ENCODE measurements around the gene KCNQ2. TPM values are rescaled to one million over a fixed set of nuclear protein-coding genes. Genes with fewer than 3 reads are reported as not detected.

KCNQ2 gene
- total RNA-seq, 1 donor from 2014 or later, result not detected

DNA sequence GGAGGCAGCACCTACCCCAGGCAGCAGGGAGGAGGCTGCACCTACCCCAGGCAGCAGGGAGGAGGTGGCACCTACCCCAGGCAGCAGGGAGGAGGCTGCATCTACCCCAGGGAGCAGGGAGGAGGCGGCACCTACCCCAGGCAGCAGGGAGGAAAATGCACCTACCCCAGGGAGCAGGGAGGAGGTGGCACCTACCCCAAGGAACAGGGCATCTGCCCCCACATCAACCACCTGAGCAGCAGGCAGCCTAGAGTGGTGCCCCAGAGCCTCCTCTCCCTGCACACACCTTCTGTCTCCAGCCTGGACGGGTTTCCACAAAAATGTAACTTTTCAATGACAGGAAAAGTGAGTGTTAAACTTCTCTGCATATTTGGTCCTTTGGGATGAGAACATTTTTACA, 10.2 kb downstream of the KCNQ2 start:
- TF ChIP-seq, protein P1, sequence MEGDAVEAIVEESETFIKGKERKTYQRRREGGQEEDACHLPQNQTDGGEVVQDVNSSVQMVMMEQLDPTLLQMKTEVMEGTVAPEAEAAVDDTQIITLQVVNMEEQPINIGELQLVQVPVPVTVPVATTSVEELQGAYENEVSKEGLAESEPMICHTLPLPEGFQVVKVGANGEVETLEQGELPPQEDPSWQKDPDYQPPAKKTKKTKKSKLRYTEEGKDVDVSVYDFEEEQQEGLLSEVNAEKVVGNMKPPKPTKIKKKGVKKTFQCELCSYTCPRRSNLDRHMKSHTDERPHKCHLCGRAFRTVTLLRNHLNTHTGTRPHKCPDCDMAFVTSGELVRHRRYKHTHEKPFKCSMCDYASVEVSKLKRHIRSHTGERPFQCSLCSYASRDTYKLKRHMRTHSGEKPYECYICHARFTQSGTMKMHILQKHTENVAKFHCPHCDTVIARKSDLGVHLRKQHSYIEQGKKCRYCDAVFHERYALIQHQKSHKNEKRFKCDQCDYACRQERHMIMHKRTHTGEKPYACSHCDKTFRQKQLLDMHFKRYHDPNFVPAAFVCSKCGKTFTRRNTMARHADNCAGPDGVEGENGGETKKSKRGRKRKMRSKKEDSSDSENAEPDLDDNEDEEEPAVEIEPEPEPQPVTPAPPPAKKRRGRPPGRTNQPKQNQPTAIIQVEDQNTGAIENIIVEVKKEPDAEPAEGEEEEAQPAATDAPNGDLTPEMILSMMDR (IDR thresholded peaks at IDR 0.05), result no peak
- H3K36me3 ChIP-seq, result no peaks in the 10 kb centered on the region
- ATAC-seq (no peak), DNase-seq (no peak)
- no peaks in the 10 kb centered on the region for H3K4me1 ChIP-seq
- no peaks in the 10 kb centered on the region for H3K9me3 ChIP-seq
- H3K27ac ChIP-seq, result no peak overlapping the region
- H3K4me3 ChIP-seq, result no peak overlapping the region
- intact Hi-C loops (cut with DNase I), result no loop called here
- H3K27me3 ChIP-seq (ENCODE audit: low read depth), result peaks cover 44% of the 10 kb centered on the region

DNA sequence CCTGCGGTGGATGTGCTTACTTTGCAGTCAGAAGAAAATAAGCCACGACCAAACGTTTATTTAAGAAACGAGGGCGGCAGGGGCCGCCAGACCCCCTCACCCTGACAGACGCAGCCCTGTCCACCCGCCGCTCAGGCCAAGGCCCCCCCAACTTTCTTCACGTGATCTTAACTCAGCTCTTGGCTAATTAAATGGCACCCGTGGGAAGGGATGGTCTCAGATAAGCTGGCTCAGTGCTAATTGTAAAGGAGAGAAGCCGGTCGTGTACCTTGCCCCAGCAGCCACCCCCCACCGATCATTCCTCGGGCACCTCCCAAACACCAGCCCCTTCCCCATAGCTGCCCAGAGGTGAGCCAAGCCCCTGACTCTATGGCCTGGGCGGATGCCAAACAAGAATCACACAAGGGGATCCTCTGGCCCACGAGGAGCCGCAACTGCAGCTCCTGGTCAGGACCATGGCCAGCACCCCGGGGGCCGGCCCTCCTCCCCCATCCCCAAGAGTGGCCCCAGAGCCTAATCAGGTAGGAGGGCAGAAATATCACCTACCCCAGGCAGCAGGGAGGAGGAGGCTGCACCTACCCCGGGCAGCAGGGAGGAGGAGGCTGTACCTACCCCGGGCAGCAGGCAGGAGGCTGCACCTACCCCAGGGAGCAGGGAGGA, 11.2 kb downstream of the KCNQ2 start:
- no peaks in the 10 kb centered on the region for H3K9me3 ChIP-seq
- ATAC-seq, result no peak

DNA sequence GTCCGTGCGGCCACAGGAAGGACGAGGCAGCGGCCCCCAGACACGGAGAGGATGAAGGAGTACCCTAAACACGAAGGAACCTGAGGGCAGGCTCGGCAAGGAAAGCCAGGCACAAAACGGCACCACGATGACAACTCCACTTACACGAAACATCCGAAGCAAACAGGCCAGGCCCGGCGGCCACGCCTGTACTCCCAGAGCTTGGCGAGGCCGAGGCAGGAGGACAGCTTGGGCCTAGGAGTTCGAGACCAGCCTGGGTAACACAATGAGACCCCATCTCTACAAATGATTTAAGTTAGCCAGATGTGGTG, 13.4 kb downstream of the KCNQ2 start:
- intact Hi-C loops (cut with DNase I), result no loop called here
- peaks cover 55% of the 10 kb centered on the region for H3K27me3 ChIP-seq (ENCODE audit: low read depth)
- TF ChIP-seq, protein P1 (IDR thresholded peaks at IDR 0.05), result no peak
- H3K27ac ChIP-seq, result no peak overlapping the region
- ATAC-seq (no peak), DNase-seq (no peak)
- peaks cover 8% of the 10 kb centered on the region for H3K4me1 ChIP-seq
- H3K36me3 ChIP-seq, result no peaks in the 10 kb centered on the region
- H3K9me3 ChIP-seq, result no peaks in the 10 kb centered on the region
- H3K4me3 ChIP-seq, result no peak overlapping the region

More for the DNA sequence above, 11.2 kb downstream of the KCNQ2 start:
- Histone ChIP-seq H3K4me3 (no peak overlapping the region), H3K27me3 (ENCODE audit: low read depth) (peaks cover 49% of the 10 kb centered on the region), H3K27ac (no peak overlapping the region), H3K4me1 (no peaks in the 10 kb centered on the region), H3K36me3 (no peaks in the 10 kb centered on the region)
- no peak for DNase-seq
- TF ChIP-seq, protein P1 (IDR thresholded peaks at IDR 0.05), result no peak
- intact Hi-C loops (cut with DNase I), result no loop called here

DNA sequence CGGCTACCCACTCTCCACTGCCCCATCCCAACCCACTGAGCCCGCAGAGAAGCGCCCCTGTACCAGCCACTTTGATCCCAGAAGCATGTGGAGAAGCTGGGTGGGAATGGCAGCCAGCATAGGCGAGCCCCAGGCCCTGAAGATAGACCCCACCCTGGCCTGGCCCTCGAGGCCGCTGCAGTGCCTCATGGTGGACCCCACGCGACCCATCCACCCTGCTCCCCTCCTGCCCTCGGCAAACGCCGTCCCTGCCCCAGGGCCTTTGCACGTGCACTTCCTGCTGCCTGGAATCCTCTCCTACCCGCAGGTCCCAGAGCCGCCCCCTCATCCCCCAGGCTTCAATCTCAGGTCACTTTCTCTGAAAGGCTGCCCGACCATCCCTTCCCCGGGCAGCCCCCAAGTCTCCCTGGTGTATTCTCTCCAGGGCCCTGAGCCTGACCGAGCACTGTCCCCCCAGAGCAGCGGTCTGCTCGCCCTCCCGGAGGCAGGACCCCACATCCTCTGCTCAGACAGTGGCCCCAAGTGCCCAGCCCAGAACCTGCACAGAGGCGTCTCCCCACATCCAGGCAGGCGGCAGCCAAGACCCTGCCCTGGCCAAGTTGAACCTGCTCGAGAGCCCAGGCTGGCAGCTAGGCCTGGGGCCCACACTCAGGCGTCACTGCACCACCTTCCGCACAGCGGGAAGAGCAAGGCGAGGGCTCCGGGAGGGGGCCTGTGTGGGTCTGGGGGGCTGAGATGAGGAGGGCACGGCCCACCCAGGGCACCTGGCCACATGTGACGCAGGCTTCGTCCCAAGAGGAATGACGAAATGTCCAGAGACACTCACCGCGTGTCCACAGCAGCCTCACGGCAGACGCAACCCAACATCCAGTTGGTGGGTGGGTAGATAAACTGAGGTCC, 14.0 kb downstream of the KCNQ2 start:
- intact Hi-C loops (cut with DNase I), result no loop called here
- DNase-seq, result no peak
- no peak for ATAC-seq
- no peak overlapping the region for H3K4me3 ChIP-seq
- H3K27me3 ChIP-seq (ENCODE audit: low read depth), result peaks cover 61% of the 10 kb centered on the region
- no peaks in the 10 kb centered on the region for H3K36me3 ChIP-seq
- TF ChIP-seq, protein P1 (IDR thresholded peaks at IDR 0.05), result no peak
- H3K27ac ChIP-seq, result no peak overlapping the region
- H3K4me1 ChIP-seq, result peaks cover 13% of the 10 kb centered on the region
- no peaks in the 10 kb centered on the region for H3K9me3 ChIP-seq

DNA sequence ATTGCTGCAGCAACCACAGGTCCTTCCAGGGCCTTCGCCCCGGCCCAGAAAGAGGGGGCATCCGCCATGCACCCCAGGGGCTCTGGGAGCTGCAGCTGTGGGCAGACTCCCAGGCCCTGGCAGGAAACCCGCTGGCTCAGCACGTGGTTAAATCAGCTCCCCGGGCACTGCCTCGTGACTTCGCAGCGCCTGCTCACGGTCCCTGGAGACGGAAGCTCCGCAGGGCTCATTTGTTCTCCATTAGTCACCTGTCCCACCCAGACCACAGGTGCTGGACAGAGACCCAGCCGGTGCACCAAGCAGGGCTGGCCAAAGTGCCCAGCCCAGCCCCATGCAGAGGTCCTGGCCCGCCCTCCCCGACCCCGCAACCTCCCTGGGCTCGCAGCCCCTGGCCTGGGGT, 14.7 kb downstream of the KCNQ2 start:
- H3K27ac ChIP-seq, result no peak overlapping the region

More for the DNA sequence above, 14.7 kb downstream of the KCNQ2 start:
- TF ChIP-seq, protein P1 (IDR thresholded peaks at IDR 0.05), result no peak
- Histone ChIP-seq H3K27me3 (ENCODE audit: low read depth) (peaks cover 68% of the 10 kb centered on the region), H3K36me3 (no peaks in the 10 kb centered on the region), H3K4me3 (no peak overlapping the region), H3K9me3 (no peaks in the 10 kb centered on the region), H3K4me1 (peaks cover 13% of the 10 kb centered on the region)
- DNase-seq (no peak), ATAC-seq (no peak)
- intact Hi-C loops (cut with DNase I), result no loop called here

All from lower lobe of right lung (tissue), 2 donors.